Measurements from ENCODE around the gene HDAC4.

DNA sequence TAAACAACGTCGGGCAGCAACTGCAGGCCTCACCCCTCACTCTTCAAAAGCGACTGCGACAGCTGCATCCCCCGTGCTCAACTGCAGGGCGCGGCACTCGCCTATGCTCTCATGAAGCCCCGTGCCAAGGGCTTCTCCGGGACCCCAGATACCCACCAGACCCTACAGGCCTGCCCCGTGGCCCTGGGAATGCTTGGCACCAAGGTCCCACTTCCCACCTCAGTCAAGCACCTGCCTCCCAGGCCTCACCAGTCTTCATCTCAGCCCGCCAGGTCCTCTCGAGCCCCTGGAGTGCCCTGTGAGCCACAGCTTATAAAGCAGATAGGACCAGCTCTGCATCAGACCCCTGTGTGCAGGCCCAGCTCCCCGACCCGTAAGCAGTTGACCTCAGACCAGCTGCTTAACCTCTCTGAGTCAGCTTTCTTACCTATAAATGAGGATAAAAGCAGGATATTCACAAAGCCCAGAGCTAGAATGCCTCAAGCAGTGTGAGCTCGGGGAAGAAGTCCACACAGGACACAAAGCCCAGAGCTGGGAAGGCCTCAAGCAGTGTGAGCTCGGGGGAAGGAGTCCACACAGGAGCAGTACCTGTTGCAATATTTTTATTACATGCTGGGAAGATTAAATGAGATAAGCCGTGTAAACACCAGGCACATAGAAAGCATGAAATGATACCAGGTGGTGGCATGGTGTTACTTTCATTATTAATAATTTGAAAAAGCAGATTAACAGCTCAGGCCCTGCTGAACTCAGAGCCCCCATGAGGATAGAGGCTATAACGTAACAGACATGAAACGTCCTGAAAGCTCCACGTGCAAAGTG is 96.9 kb downstream of the HDAC4 start:
- TF ChIP-seq CTCF (IDR thresholded peaks at IDR 0.05; ENCODE audit: poor library complexity) (no peak), EZH2phosphoT487 (IDR thresholded peaks at IDR 0.05; ENCODE audit: low read depth, severe bottlenecking, unreplicated experiment) (no peak)
